HG03103 (cell line): Measurements from ENCODE around the gene RPS24.
"Not testable (repeated sequence)": the region's sequence is repeated elsewhere in the genome, so short reads cannot be mapped to it uniquely, and the experiment has no call there.

Experiments used
- ATAC-seq: cut with Tn5 transposase; IDR thresholded peaks from one replicate; pipeline ENCODE4 v1.9.1; 2021; ENCODE audit warnings: low read depth; ENCODE audit not compliant: unreplicated experiment

Gene RPS24

GRCh38 chr10:78047314-78047891, 13.7 kb downstream of the RPS24 start:
- peak; percentile 47 for ATAC-seq

GRCh38 chr10:78049851-78050250, 16.2 kb downstream of the RPS24 start:
- ATAC-seq = no peak

GRCh38 chr10:78053211-78053868, 19.7 kb downstream of the RPS24 start:
- no peak for ATAC-seq

- ATAC-seq = no peak
Measured at GRCh38 chr10:78058562-78058961, 24.9 kb downstream of the RPS24 start.

- no peak for ATAC-seq
Measured at GRCh38 chr10:78059906-78060702, 26.4 kb downstream of the RPS24 start.

- no peak for ATAC-seq
Measured at GRCh38 chr10:78062296-78062695, 28.6 kb downstream of the RPS24 start.

- no peak for ATAC-seq
Measured at GRCh38 chr10:78063236-78063635, 29.6 kb downstream of the RPS24 start.

GRCh38 chr10:78064919-78065318, 31.3 kb downstream of the RPS24 start:
- not testable (repeated sequence) for ATAC-seq

- ATAC-seq = no peak
Measured at GRCh38 chr10:78065611-78066010, 31.9 kb downstream of the RPS24 start.

- no peak for ATAC-seq
Measured at GRCh38 chr10:78066012-78066411, 32.3 kb downstream of the RPS24 start.

- ATAC-seq = no peak
Measured at GRCh38 chr10:78066728-78067430, 33.2 kb downstream of the RPS24 start.

- ATAC-seq = no peak
Measured at GRCh38 chr10:78069151-78069550, 35.5 kb downstream of the RPS24 start.

GRCh38 chr10:78070064-78070463, 36.4 kb downstream of the RPS24 start:
- not testable (repeated sequence) for ATAC-seq

- ATAC-seq = no peak
Measured at GRCh38 chr10:78070726-78071125, 37.1 kb downstream of the RPS24 start.

- no peak for ATAC-seq
Measured at GRCh38 chr10:78071140-78071856, 37.6 kb downstream of the RPS24 start.

- ATAC-seq = no peak
Measured at GRCh38 chr10:78071857-78072179, 38.2 kb downstream of the RPS24 start.

GRCh38 chr10:78072504-78072903, 38.8 kb downstream of the RPS24 start:
- no peak for ATAC-seq

- not testable (repeated sequence) for ATAC-seq
Measured at GRCh38 chr10:78075806-78076205, 42.1 kb downstream of the RPS24 start.

GRCh38 chr10:78078539-78079330, 45.1 kb downstream of the RPS24 start:
- ATAC-seq = no peak

GRCh38 chr10:78079411-78079810, 45.7 kb downstream of the RPS24 start:
- no peak for ATAC-seq
